SJCRH30 (cell line): Measurements from ENCODE around the gene CATSPERD. TPM values are rescaled to one million over a fixed set of nuclear protein-coding genes. Genes with fewer than 3 reads are reported as not detected.

ENCODE experiments used
- DNase-seq, 2 experiments: peaks; one replicate each; pipeline ENCODE4 v3.0.0-alpha.2; 2015 to 2020
- H3K27ac ChIP-seq: fragments of 250-450 bp; sonication (Bioruptor Pico); 2 replicates; pipeline ENCODE4 v1.5.1; 2020; ENCODE audit warnings: mild to moderate bottlenecking, moderate library complexity
- H3K27me3 ChIP-seq: fragments of 250-450 bp; sonication (Bioruptor Pico); 2 replicates; pipeline ENCODE4 v1.5.1; 2020; ENCODE audit warnings: mild to moderate bottlenecking, moderate library complexity
- H3K36me3 ChIP-seq: fragments of 250-450 bp; sonication (Bioruptor Pico); 2 replicates; pipeline ENCODE4 v1.5.1; 2020; ENCODE audit warnings: mild to moderate bottlenecking, moderate library complexity
- H3K4me1 ChIP-seq: fragments of 250-450 bp; sonication (Bioruptor Pico); 2 replicates; pipeline ENCODE4 v1.5.1; 2020; ENCODE audit warnings: mild to moderate bottlenecking, moderate library complexity
- H3K4me3 ChIP-seq: fragments of 250-450 bp; sonication (Bioruptor Pico); 2 replicates; pipeline ENCODE4 v1.5.1; 2020; ENCODE audit warnings: mild to moderate bottlenecking, moderate library complexity
- H3K9me3 ChIP-seq: fragments of 250-450 bp; sonication (Bioruptor Pico); replicated peaks from 2 replicates; pipeline ENCODE4 v1.5.1; 2020; ENCODE audit warnings: mild to moderate bottlenecking, moderate library complexity
- total RNA-seq: library from RNA; depleted of rRNA; stranded (reverse); fragments of >200 nt; shearing (Covaris generic); gene quantifications from 2 replicates; pipeline ENCODE4 v1.2.3, GENCODE V29; 2014; rRNA removed

Gene CATSPERD
- total RNA-seq, 1 experiment from 2014 or later = not detected

GRCh38 chr19:5823579-5824281 is 103.3 kb downstream of the CATSPERD start:
- Histone ChIP-seq H3K27me3 (no peaks in the 10 kb centered on the region), H3K9me3 (no peaks in the 10 kb centered on the region), H3K36me3 (no peaks in the 10 kb centered on the region), H3K4me3 (no peak overlapping the region), H3K27ac (no peak overlapping the region), H3K4me1 (peaks cover 22% of the 10 kb centered on the region)
- no peak for DNase-seq

DNA sequence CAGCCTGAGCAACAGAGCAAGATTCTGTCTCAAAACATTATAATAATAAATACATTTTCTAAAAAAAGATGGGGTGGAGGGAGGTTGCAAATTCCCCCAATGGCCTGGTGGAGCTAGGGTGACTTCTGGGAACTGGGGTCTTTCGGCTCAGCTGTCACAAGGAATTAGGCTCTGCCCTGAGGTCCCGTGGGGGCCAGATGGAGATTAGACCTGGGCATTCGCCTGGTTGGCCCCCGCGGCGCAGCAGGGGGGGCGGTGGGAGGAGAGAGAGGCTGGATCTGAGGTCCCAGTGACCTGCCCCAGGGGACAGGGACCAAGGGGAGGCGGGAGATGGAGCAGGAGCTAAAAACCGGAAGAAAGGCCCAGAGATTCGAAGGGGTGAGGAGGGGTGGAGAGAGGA is 104.3 kb downstream of the CATSPERD start:
- H3K27ac ChIP-seq = no peak overlapping the region
- peak in 1 of 2 experiments; percentile 49 for DNase-seq
- no peaks in the 10 kb centered on the region for H3K9me3 ChIP-seq
- H3K4me1 ChIP-seq = peaks cover 25% of the 10 kb centered on the region
- no peaks in the 10 kb centered on the region for H3K36me3 ChIP-seq
- no peaks in the 10 kb centered on the region for H3K27me3 ChIP-seq
- no peak overlapping the region for H3K4me3 ChIP-seq

DNA sequence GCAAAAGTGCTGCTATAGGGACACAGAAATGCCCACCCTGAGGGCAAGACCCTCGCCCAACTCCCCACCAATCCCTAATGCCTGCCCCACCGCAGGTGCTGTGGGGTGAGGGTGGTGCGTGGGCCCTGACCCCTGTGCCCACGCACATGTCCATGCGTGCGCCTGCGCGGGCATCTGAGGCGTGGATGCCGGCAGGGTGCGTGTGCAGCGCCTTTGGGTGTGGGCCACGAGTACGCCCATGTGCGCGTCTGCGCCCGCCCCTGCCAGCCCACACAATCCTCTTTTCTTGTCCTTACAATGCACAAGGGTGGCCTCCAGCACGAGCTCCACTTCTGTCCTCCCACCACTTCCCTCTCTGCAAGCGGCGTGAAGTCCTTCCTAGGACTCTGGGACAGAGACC is 104.7 kb downstream of the CATSPERD start:
- H3K36me3 ChIP-seq = no peaks in the 10 kb centered on the region
- H3K4me3 ChIP-seq = no peak overlapping the region
- no peaks in the 10 kb centered on the region for H3K9me3 ChIP-seq
- no peak overlapping the region; the same call in 1 of the 2 replicates for H3K27ac ChIP-seq
- DNase-seq = no peak
- H3K4me1 ChIP-seq = peaks cover 25% of the 10 kb centered on the region
- no peaks in the 10 kb centered on the region for H3K27me3 ChIP-seq

- H3K27ac ChIP-seq = peak overlapping the region; percentile 59
- no peaks in the 10 kb centered on the region for H3K27me3 ChIP-seq
- H3K4me1 ChIP-seq = peaks cover 25% of the 10 kb centered on the region
- H3K4me3 ChIP-seq = no peak overlapping the region
- no peaks in the 10 kb centered on the region for H3K9me3 ChIP-seq
- no peaks in the 10 kb centered on the region for H3K36me3 ChIP-seq
- peak; percentile 93 for DNase-seq
These were observed 106.3 kb downstream of the CATSPERD start for GRCh38 chr19:5826531-5827341.

GRCh38 chr19:5827342-5827890 is 107.0 kb downstream of the CATSPERD start:
- Histone ChIP-seq H3K27me3 (no peaks in the 10 kb centered on the region), H3K4me1 (peaks cover 25% of the 10 kb centered on the region), H3K27ac (no peak overlapping the region), H3K9me3 (no peaks in the 10 kb centered on the region), H3K36me3 (no peaks in the 10 kb centered on the region), H3K4me3 (no peak overlapping the region)
- DNase-seq = no peak

- Histone ChIP-seq H3K4me3 (no peak overlapping the region), H3K4me1 (peaks cover 25% of the 10 kb centered on the region), H3K27me3 (no peaks in the 10 kb centered on the region), H3K36me3 (no peaks in the 10 kb centered on the region), H3K27ac (no peak overlapping the region), H3K9me3 (no peaks in the 10 kb centered on the region)
- DNase-seq = no peak
These were observed 107.6 kb downstream of the CATSPERD start for GRCh38 chr19:5827891-5828660.

Other genes with a start within 250 kb of the CATSPERD start
- not detected in 2 replicates for gene TINCR, start 152.7 kb upstream of the CATSPERD start, total RNA-seq
- gene SAFB2, start 97.9 kb upstream of the CATSPERD start, total RNA-seq = 32.6 and 41.8 TPM in 2 replicates
- gene SAFB, start 97.6 kb upstream of the CATSPERD start, total RNA-seq = 78.9 and 106 TPM in 2 replicates
- 33.0 and 45.6 TPM in 2 replicates for gene MICOS13, start 40.1 kb upstream of the CATSPERD start, total RNA-seq
- 0.89 and 1.3 TPM in 2 replicates for gene HSD11B1L, start 39.6 kb upstream of the CATSPERD start, total RNA-seq
- 510 and 695 TPM in 2 replicates for gene RPL36, start 30.3 kb upstream of the CATSPERD start, total RNA-seq
- 53.5 and 54.0 TPM in 2 replicates for gene LONP1, start 491 bp upstream of the CATSPERD start, total RNA-seq
- gene PRR22, start 64.1 kb downstream of the CATSPERD start, total RNA-seq = 1.7 and 2.1 TPM in 2 replicates
- gene DUS3L, start 70.5 kb downstream of the CATSPERD start, total RNA-seq = 28.2 and 29.1 TPM in 2 replicates
- gene NRTN, start 84.4 kb downstream of the CATSPERD start, total RNA-seq = 21.5 and 23.6 TPM in 2 replicates
- gene FUT6, start 119.1 kb downstream of the CATSPERD start, total RNA-seq = 2.0 TPM in 2 replicates
- gene FUT3, start 130.8 kb downstream of the CATSPERD start, total RNA-seq = 21.9 and 23.9 TPM in 2 replicates
- 0.61 and 0.94 TPM in 2 replicates for gene FUT5, start 149.9 kb downstream of the CATSPERD start, total RNA-seq
- 245 and 307 TPM in 2 replicates for gene NDUFA11, start 183.2 kb downstream of the CATSPERD start, total RNA-seq
- 0.94 and 1.3 TPM in 2 replicates for gene VMAC, start 184.2 kb downstream of the CATSPERD start, total RNA-seq
- gene CAPS, start 193.6 kb downstream of the CATSPERD start, total RNA-seq = 0.73 and 1.9 TPM in 2 replicates